ENCODE results near the gene STK25.

- TF ChIP-seq CTCF (IDR thresholded peaks at IDR 0.05; ENCODE audit: low read depth, low read length) (no peak), POLR2A (IDR thresholded peaks at IDR 0.05; ENCODE audit: extremely low read depth, insufficient read length) (no peak), MAX (IDR thresholded peaks at IDR 0.05; ENCODE audit: low read depth, low read length) (no peak), MYC (IDR thresholded peaks at IDR 0.05; ENCODE audit: low read depth, low read length) (no peak)
These were observed 13.0 kb downstream of the STK25 start for GRCh38 chr2:241495172-241496002.

All from NB4 (cell line).